Brain pericyte (primary cell): ENCODE data around the gene POMC.
"Not testable (repeated sequence)": the region's sequence is repeated elsewhere in the genome, so short reads cannot be mapped to it uniquely, and the experiment has no call there.

Experiments
- DNase-seq: peaks from one replicate; pipeline ENCODE4 v3.0.0-alpha.2; 2012; ENCODE audit warnings: low read depth, low spot score

POMC gene

DNA sequence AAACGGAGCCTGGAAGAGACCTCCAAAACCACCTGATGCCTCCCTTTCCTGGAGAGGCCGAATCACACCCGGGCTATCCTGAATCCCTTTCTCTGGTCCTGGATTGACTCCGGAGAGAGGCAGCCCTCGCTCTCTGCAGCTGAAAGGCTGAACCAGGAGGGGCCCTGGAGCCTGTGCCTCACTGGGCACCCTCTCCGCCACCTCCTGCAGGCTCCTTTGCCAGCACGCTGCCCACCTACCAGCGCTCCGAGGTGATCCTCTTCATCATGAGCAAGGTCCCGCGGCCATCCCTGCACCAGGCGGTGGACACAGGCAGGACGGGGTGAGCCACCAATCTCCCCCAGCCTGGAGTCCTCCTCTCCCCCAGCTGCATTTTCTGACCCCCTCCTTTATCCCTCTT lies 35.7 kb downstream of the POMC start:
- DNase-seq = no peak

DNA sequence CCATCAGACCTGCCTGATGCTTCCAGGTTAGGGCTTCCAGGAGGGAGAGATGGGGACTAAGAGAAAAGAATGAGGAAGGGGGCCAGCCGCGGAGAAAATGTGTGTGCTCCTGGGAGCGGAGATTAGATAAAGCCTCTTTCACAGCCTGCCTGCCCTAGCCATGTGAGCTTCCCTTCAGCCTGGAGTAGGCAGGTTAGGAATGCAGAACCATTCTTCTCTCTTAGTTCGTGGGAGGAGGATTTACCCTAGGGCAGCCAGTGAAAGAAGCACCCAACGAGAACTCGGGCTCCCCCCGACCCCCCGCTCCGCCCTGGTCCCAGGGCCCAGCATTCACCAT lies 36.1 kb downstream of the POMC start:
- no peak for DNase-seq

DNA sequence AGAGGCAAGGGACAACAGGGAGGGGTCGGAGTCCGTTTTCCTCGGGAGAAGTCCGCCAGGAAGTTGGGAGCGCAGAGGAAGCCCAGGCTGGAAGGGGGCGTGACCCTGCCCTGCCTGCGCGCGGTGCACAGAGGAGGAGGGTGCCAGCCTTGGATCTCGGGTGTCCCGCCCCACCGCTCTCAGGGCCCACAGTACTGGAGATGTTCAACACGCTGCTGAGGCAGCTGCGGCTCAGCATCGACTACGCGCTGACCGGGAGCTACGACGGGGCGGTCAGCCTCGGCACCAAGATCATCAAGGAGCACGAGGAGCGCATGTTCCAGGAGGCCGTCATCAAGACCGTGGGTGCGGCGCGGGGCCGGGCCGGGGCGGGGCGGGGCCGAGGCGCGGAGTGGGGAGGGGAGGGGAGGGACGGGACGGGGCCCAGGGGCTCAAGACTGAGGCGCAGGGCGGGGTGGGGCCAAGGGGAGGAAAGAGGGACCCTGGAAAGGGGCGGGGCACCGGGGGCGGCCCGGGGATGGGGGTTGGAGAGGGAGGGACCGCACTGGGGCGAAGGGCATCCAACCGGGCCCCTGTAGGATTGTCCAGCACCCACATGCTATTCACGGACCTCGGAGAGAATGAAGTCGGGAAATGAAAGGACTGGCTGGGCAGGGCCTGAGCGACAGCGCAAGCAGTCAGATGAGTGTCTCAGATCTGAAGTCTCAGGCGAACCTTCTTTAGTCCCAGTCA lies 36.6 kb downstream of the POMC start:
- DNase-seq = no peak

DNA sequence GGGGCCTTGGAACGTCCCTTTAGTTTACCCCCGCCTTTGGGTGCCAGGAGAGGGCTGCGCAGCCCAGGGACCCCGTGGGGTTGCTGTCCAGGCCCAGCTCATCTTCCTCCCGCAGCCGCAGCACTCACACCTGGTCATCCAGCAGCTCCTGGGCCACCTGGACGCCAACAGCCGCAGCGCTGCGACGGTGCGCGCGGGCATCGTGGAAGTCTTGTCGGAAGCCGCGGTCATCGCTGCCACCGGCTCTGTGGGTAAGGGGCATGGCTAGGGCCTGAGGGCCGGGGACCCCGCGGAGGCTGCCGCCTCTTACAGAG lies 37.2 kb downstream of the POMC start:
- no peak for DNase-seq

DNA sequence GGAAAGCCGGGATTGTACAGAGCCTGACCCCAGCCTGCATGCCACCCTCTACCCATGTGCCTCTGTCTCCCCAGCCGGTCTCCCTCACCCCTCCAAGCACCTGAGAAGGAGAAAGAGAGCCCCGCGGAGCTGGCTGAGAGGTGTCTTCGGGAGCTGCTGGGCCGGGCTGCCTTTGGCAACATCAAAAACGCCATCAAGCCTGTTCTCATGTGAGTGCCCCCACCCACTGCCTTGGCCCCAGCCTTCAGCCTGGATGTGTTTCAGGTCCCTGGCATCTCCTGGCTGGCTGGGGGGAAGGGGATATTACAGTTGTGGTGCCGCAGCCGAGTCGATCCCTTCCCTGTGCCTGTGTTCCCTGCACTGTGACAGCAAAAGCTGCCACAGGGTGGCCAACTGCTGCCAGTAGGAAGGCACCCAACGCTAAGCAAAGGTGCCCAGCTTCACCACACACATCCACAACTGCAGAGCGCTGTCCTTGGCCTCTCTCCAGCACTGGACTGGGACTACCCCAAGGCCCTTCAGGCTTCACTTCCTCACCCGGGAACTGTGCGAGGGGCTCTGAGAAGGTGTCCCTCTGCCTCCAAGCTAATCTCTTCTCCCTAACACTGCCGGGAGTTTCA lies 38.4 kb downstream of the POMC start:
- no peak for DNase-seq

DNA sequence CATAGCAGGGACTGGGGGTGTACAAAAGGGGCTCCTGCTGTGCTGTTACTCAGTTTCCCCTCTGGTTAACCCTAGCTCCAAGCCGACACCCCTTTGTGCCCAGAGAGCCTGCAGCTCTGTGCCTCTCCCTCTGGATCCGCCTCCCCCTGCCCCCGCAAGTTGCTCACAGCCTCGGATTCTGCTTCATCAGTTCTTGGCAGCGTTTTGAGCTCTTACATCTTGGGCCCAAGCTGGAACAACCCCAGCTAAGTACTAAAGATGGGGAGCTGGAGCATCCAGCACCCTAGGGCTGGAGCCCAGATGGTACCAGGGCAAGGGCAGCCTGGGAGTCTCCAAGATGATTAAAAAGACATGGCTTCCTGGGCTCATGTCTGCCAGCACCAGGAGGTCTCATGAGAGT lies 40.7 kb downstream of the POMC start:
- no peak for DNase-seq

DNA sequence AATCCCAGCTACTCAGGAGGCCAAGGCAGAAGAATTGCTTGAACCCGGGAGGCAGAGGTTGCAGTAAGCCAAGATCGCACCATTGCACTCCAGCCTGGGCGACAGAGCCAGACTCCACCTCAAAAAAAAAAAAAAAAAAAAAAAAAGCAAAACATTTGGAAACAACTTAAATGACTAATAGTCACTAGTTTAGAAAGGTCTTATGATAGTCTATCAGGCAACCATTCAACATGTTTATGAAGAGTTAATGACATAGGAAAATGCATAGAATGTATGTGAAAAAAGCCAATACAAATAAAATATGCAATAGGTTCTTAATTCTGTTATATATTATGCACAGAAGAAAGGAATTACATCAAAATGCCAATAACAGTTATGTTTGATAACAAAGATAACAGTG lies 41.3 kb downstream of the POMC start:
- not testable (repeated sequence) for DNase-seq

DNA sequence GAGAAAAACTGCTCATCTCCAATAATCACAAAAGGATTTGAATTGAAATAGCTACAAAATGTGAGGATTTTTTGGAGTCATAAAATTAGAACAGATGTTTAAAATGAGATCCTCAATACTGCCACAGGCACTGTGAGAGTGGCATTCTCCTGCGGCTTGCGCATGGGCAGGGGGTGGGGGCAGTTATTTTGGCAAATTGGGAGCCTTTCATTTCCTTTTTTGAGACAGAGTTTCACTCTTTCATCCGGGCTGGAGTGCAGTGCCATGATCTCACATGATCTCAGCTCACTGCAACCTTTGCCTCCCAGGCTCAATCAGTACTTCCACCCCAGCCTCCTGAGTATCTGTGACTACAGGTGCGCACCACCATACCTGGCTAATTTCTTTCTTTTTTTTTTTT lies 42.4 kb downstream of the POMC start:
- no peak for DNase-seq

DNA sequence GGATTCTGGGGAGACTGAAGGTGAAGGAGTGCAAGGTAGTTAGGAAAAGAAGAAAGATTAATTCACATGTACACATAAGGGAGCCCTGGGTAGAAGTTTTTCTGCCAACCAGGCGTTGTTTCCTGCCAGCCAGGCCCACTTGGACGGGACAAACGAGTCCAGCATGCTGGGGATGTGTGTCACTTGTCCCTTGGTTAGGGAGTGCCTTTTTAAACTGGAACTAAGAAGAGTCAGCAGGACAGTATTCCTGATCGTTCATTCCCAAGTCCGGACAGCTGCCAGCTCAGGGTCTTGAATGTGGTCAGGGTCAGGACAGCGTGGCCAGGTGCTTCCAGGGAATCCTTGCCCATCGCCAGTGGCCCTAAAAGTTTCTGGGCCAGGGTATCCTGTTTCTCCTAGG lies 43.2 kb downstream of the POMC start:
- no peak for DNase-seq

DNA sequence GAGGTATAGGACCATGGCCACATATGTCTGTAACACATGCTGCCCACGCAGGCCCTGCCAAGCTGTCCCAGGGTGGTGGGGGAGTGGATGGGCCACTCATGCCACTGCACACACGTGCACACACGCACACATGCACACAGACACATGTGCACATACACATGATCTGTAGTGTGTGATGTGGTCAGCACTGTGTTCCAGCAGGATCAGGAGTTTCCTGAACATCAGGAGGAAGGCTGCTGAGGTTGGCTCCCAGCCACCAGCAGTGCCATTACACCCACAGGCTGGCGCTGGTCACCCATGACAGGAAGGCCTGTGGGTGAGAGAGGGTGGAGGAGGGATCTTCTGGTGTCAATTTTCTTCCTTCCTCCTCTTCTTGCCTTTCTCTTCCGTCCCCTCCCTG lies 44.7 kb downstream of the POMC start:
- no peak for DNase-seq

DNA sequence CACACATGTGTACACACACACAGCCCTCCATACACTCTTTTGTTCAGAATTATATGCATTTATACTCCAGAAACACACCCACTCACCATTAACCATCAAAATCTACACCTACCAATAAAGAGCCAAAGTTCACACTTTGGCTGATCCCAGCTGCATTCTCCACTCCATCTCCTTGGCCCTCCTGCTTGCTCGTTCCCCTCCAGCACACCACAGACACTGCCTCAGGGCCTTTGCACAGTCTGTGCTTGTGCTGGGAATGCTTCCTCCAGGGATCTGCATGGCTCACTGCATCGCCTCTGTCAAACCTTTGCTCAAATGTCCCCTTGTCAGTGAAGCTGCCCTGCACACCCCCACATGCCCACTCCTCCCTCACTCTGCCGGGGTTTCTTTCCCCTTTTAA lies 46.0 kb downstream of the POMC start:
- no peak for DNase-seq

DNA sequence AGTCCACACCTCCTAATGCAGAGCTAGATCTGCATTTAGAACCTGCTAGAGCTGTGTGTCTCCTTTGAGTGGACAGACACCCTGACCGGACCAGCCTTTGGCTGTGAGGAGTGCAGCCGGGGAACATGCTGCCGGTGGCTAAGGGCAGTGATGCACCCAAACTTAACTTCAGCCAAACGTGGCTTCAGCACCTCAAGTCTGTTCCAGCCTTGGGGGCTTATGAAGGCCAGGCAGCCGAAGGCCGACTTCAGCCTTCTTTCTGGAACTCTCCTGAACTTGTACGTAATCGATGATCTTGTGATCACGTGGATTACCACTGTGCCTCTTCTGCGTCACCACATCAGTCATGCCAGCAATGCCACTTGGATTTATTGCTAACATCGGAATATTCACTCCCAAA lies 49.1 kb downstream of the POMC start:
- no peak for DNase-seq

DNA sequence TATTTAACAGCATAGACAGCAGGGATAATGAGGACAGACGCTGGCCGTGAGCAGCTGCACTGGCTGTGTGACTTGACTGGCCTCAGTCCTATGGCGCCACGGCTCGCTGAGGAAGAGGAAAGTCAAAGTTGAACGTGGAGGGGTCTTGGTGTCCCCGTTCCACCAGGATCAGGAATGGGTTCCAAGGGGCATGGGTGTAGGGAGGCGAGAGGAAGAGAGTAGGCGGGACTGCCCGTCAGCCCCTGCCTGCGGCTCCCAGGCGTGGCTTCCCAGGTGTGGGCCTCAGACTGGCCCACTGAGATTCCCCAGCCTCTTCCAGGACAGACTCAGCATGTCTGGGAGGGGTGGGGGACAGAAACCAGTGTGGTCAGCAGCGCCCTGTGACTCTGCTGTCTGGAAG lies 51.4 kb downstream of the POMC start:
- no peak for DNase-seq

DNA sequence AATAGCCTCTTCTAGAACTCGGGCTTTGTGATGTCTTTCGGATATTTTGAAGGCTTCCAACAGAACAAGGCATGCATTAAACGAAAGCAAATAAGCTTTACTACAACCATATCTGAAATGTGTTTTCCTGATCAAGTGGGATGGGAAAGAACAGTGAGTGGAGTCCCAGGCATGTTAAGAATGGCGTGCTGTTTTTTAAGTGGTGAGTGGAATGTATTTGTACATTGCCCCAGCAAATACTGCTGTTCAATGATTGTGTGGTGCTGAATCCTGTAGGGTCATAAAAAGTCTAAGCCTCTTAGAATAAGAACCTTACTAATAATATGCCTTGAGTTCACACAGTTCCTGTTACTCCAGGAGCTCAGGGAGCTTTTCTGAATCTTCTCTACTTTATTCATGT lies 52.5 kb downstream of the POMC start:
- DNase-seq = no peak

DNA sequence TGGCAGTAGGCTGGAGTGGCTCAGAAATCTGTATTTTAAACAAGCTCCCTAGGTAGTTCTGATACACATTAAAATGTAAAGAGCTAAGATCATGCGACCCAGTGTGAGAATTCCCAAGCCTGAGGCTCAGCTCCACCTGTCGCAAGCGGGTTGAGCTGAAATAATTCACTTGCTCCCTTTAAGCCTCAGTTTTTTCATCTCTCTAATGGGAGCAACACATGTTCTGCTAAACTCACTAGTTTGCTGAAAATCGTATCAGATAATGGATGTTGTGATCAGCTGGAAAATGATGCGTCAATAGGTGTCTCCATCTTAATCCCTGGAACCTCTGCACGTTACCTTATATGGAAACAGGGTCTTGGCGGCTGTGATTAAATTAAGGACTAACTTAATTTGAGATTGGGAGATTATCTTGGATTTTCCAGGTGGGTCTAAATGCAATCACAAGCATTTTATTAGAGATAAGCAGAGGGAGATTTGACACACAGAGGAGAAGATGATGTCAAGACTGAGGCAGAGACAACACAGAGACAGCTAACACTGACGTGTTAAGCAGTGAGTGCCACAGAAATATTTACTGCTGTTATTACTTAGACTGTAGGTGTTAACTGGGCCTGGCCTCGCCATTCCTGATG lies 53.0 kb downstream of the POMC start:
- no peak for DNase-seq

DNA sequence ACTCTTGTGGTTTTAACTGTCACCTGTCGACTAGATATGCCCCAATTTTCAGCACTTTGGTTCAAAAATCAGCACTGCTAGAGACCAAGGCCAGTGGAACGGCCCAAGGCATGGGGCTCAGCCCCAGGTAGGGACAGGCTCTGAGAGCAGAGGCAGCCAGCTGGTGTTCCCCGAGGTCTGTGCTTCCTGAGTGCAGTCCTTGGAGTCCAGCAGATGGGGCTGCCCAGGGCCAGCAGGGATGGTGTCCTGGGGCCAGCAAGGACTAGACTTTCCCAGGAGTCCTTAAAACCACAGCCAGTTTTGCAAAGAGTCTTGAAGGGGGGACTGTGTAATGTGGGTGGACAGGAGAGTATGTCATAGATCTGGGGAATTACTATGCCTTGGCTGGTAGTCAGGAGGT lies 56.3 kb downstream of the POMC start:
- DNase-seq = no peak
